ENCODE data around the gene ZNF83.
"Not testable (repeated sequence)": the region's sequence is repeated elsewhere in the genome, so short reads cannot be mapped to it uniquely, and the experiment has no call there.

Gene ZNF83

GRCh38 chr19:52635786-52636570, 2.2 kb downstream of the ZNF83 start:
- H3K4me3 ChIP-seq (ENCODE audit: low read depth, low read length), result no peak overlapping the region
- TF ChIP-seq CTCF (IDR thresholded peaks at IDR 0.05; ENCODE audit: insufficient read depth, low read length, missing control alignments), result no peak
- ChIA-PET CTCF (no interaction called here), POLR2A (no interaction called here)
- DNase-seq (ENCODE audit: low read depth, low spot score), result no peak

- POLR2A ChIA-PET; CTCF ChIA-PET; DNase-seq (ENCODE audit: low read depth, low spot score); H3K4me3 ChIP-seq (ENCODE audit: low read depth, low read length): not testable (repeated sequence)
Measured at GRCh38 chr19:52627441-52627840, 10.7 kb downstream of the ZNF83 start.

DNA sequence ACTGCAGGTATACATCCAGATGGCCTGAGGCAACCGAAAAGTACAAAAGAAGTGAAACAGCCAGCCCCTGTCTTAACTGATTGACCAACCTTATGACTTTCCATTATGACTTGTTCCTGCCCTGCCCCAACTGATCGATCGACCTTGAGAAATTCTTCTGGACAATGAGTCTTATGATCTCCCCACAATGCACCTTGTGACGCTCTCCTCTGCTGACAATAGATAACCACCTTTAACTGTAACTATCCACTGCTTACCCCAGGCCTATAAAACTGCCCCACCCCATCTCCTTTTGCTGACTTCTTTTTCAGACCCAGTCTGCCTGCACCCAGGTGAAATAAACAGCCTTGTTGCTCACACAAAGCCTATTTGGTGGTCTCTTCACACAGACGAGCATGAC, 11.2 kb downstream of the ZNF83 start:
- CTCF ChIA-PET, result no interaction called here
- POLR2A ChIA-PET, result no interaction called here
- no peak for DNase-seq (ENCODE audit: low read depth, low spot score)
- TF ChIP-seq CTCF (IDR thresholded peaks at IDR 0.05; ENCODE audit: insufficient read depth, low read length, missing control alignments), result no peak
- H3K4me3 ChIP-seq (ENCODE audit: low read depth, low read length), result no peak overlapping the region

DNA sequence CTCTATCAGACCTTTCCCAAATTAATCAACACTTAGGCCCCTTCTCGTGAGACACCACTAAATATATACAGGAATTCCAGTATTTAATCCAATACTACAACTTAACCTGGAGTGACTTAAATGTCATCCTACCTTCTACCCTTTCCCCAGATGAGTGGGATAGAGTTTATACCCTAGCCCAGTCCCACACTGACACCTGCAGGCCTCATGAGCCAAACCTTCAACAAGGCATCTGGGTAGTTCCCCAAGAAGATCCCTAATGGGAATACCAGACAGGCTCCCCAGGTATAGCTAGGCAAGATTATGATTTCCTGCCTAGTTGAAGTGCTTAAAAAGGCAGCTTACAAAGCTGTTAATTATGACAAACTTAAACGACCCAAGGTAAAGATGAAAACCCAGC, 15.9 kb downstream of the ZNF83 start:
- CTCF ChIA-PET, result no interaction called here
- no peak for TF ChIP-seq CTCF (IDR thresholded peaks at IDR 0.05; ENCODE audit: insufficient read depth, low read length, missing control alignments)
- DNase-seq (ENCODE audit: low read depth, low spot score), result no peak
- POLR2A ChIA-PET, result no interaction called here
- H3K4me3 ChIP-seq (ENCODE audit: low read depth, low read length), result no peak overlapping the region

DNA sequence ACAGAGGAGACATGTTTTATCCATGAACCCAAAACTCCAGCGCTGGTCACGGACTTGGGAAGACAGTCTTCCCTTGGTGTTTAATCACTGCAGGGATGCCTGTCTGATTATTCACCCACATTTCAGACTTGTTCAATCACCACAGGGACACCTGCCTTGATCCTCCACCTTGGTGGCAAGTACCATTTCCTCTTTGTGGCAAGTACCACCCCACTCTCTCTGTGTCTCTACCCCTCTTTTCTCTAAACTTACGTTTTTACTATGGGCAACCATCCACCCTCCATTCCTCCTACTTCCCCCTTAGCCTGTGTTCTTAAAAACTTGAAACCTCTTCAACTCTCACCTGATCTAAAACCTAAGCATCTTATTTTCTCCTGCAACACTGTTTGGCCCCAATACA, 16.8 kb downstream of the ZNF83 start:
- no peak overlapping the region for H3K4me3 ChIP-seq (ENCODE audit: low read depth, low read length)
- no peak for DNase-seq (ENCODE audit: low read depth, low spot score)
- ChIA-PET POLR2A (no interaction called here), CTCF (no interaction called here)
- no peak for TF ChIP-seq CTCF (IDR thresholded peaks at IDR 0.05; ENCODE audit: insufficient read depth, low read length, missing control alignments)

GRCh38 chr19:52613299-52613906, 24.8 kb downstream of the ZNF83 start:
- H3K4me3 ChIP-seq (ENCODE audit: low read depth, low read length), result no peak overlapping the region
- CTCF ChIA-PET, result no interaction called here
- TF ChIP-seq CTCF (IDR thresholded peaks at IDR 0.05; ENCODE audit: insufficient read depth, low read length, missing control alignments), result no peak
- POLR2A ChIA-PET, result no interaction called here
- no peak for DNase-seq (ENCODE audit: low read depth, low spot score)

Measured in AG04449 (cell line).